ENCODE results near the gene ZBED2.

DNA sequence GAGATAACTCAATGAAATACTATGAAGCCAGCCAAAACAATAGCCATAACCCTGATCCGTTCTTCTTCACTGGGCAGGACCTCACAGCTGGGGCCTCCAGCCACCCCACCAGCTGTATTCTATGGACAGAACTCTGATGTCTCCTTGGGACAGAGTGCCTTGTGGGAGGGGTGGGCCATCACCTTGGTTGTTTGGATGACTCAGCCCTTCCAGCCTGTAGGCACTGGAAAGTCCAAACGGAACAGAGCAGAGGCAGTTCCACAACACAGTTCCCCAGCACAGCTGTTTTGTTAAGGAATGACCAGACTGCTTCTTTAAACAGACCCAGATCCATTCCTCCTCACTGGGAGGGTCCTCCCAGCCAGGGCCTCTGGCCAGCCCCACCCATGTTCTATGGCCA lies 31.9 kb upstream of the ZBED2 start:
- TF ChIP-seq CTCF (IDR thresholded peaks at IDR 0.05 in 4 of 5, conservative IDR thresholded peaks at IDR 0.05 in 1 of 5) (no peak), POLR2A (IDR thresholded peaks at IDR 0.05) (no peak)
